DOHH2 (cell line): Measurements from ENCODE around the gene SLFN14.

Source experiments
- CTCF ChIP-seq: fragments of 200-600 bp; sonication (generic); IDR thresholded peaks from one replicate; pipeline ENCODE4 v1.5.1; 2014; ENCODE audit warnings: antibody characterized with exemption, mild to moderate bottlenecking, low read depth, low read length; ENCODE audit not compliant: poor library complexity, severe bottlenecking
- EZH2phosphoT487 ChIP-seq: fragments of 200-600 bp; sonication (generic); IDR thresholded peaks from 2 replicates; pipeline ENCODE4 v1.6.1; 2017; ENCODE audit warnings: borderline replicate concordance, mild to moderate bottlenecking, antibody characterized with exemption, low read length, moderate library complexity, mixed read lengths

- no peak for TF ChIP-seq CTCF
- no peak for TF ChIP-seq EZH2phosphoT487
Observed at GRCh38 chr17:35539659-35540026, 21.0 kb downstream of the SLFN14 start.
